ENCODE measurements around the gene LCOR.

The LCOR gene

DNA sequence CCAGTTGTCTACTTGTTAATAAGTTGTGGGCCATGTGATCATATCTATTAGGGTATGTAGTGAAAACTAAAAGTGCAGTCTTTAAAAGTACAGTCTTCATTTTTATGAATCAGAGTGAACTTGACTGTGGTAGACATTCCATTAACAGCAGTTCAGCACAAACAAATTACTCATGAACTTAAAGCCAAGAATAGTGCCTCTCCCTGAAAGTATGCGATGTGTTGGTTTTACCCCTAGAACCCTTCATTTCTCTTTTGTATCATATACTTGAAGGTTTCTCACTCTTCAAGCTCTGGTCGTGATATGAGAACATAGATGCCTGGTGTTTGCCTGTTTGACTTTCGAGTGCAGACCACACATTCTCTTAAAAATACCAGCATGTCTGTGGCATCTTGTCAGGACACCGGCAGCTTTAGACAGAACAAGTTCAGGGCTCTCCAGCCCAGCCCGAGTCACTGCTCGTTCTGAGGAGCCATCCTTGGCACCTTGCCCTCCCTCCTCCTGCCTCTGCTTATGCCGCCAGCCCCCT is 159.3 kb downstream of the LCOR start:
- no peak for DNase-seq

GRCh38 chr10:96992721-96993120 is 160.6 kb downstream of the LCOR start:
- no peak for DNase-seq

DNA sequence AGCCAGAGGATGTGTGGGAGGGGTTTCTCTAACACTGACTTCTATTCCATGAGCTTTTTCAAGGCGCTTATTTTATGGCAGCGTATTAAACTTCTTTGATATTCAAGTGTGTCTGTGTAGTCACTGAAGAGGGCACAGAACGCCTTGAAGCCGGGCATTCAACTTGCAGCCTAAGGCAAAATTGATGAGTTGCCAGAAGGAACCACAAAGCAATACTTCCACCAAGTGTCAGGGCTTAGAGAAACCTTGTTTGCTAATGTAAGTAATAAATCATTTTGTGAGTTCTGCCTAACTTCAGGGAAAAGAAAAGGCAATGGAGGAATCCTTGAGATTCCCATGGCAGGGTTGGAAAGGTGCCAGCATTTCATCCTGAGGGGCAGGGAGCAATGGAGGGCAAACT is 163.8 kb downstream of the LCOR start:
- DNase-seq, result no peak

- DNase-seq, result no peak
These were observed 164.3 kb downstream of the LCOR start for GRCh38 chr10:96996275-96996965.

DNA sequence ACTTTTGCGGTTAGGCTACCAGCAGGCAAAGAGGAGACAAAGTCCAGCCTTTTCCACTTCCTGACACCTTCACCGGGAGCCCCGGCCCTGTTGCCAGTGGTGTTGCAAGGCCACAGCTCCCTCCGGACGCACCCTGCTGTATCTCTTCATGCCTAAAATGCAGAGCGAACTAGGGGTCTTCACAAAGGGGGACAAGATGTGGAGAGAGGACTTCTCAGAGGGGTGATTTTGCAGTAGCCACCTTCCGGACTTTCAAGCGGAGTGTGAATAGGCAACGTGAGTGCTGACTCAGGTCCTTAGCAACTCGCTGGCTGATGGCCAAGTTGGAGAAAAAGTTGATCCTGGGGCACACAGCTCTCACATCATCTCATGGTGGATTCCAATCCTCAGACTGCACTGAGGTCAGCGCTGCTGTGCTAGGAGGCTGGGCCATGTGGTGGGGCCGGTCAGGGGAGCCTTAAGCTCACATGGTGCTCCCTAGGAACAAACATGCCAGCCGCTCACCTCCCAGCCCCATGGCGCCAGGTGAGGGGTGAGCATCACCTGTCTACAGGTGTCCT is 166.3 kb downstream of the LCOR start:
- no peak for DNase-seq

DNA sequence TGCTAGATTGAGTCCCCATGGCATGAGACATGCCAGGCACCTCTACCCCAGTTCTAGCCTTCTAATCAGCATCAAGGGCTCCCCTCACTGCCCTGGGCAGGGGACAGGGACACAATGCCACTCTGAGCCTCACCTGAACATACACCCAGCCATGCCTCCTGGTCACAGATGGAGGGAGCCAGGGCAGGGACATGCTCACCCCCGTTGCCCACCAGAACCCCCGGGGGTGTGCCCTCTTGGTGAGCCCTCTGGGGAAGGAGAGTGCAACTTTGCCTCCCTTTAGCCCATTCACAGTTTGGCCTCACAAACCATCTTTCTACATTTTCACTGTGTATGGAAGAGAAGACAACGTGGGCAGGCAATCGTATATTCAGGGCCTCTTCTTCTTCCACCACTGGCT is 167.2 kb downstream of the LCOR start:
- DNase-seq, result no peak

GRCh38 chr10:96999987-97000386 is 167.9 kb downstream of the LCOR start:
- no peak for DNase-seq

GRCh38 chr10:97000487-97001182 is 168.5 kb downstream of the LCOR start:
- no peak for DNase-seq

DNA sequence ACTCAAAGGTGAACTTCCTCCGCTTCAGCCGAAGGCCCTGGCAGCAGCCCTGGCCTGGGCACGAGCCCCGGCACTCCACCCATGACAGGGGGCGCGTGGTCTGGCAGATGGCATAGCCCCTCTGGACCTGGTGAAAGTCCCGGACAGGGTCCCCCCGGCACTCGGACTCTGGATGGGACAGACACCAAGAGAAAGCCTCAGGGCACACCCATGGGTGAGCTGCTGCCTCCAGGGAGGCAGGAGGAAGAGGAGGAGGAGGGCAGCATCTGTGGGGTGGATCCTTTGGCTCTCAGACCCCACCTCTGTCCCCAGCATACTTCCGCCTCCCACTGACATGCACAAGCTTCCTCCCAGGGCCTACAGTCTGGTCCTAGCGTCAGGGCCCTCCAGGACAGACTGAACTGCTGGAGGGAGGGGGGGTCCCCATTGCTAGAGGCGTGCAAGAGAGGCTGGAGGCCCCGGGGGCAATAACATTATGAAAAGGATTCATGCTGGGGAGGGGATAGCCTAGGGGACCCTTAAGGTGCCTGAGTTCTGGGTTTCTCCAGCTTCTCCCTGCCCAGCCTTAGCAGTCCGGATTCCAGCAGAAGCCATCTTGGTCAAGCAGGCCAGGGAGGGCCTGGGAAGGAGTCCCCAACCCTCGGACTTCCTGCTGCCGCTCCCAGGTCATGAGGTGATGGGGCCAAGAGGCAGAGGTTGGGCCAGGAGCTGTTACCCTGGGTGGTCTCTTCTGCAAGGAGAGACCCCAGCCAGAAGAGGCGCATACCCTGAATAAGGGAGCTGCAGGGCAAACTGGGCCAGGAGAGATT is 169.3 kb downstream of the LCOR start:
- no peak for DNase-seq

- no peak for DNase-seq
These were observed 170.6 kb downstream of the LCOR start for GRCh38 chr10:97002670-97003069.

- no peak for DNase-seq
These were observed 171.2 kb downstream of the LCOR start for GRCh38 chr10:97003151-97003803.

- no peak for DNase-seq
These were observed 171.7 kb downstream of the LCOR start for GRCh38 chr10:97003804-97004201.

DNA sequence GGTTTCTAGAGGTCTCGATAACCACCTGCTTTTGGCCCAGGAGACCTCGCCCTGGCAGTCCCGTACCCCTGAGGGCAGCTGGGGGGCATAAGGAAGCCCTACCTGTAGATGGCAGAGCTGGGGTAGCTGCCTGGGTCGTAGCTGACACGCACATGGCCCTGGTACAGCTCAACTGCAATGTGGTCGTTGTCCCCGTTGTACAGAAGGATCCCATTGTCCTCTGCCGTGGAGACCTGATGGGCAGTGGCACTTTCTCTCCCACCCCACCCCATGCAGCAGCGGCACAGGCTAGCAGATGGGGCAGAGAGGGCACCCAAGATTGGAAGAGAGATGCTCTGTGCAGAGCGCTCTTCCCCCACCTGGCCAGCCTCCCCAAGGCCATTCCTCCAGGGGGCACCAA is 172.5 kb downstream of the LCOR start:
- no peak for DNase-seq

- DNase-seq, result no peak
These were observed 173.3 kb downstream of the LCOR start for GRCh38 chr10:97005349-97005748.

DNA sequence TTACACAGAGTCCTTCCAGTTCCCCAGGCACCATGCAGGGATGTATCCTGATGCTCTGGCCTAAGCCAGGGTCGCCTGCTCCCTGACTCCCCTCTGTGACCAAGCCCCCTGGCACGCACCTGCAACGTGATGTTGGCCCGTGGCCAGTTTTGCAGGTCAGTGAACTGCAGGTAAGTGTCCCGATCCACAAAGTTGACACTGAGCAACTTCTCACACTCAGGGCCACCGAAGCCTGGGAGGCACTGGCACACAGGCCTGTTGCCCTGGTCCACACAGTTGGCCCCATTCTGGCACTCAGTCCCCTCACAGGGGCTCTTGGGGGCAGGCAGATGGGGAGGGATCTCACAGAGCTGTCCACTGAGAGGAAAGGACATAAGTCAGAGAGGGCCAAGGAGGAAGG is 174.3 kb downstream of the LCOR start:
- no peak for DNase-seq

DNA sequence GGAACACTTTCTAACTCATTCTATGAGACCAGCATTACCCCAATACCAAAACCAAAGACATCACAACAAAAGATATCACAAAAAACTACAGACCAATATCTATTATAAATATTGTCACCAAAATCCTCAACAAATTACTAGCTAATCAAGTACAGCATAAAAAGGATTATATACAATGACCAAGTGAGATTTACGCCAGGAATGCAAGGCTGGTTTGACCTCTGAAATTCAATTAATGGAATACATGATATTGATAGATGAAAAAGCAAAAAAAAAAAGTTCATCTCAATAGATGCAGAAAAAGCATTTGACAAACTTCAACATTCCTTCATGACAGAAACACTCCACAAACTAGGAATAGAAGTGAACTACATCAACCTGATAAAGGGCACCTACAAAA is 175.3 kb downstream of the LCOR start:
- DNase-seq, result no peak

DNA sequence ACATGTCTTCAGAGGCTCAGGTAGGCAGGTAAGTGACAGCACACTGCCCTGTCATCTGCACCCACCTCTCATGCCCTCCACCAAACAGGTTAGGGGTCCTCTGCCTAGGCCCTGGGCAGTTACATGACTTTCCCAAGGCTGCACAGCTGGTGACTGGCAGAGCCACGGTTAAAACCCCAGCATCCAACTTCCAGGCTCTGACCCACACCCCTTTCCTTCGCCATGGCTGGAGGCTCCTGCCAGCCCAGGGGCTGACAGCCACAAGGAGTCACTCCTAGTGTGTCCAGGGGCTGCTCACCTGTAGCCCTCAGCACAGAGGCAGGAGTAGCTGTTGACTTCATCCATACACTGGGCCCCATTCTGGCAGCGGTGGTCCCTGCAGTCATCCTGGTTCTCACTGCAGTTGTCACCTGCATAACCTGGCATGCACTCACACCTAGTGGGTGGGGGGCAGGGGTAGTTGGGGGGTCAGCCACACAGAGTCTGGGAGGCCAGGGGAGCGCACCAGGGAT is 178.7 kb downstream of the LCOR start:
- no peak for DNase-seq

DNA sequence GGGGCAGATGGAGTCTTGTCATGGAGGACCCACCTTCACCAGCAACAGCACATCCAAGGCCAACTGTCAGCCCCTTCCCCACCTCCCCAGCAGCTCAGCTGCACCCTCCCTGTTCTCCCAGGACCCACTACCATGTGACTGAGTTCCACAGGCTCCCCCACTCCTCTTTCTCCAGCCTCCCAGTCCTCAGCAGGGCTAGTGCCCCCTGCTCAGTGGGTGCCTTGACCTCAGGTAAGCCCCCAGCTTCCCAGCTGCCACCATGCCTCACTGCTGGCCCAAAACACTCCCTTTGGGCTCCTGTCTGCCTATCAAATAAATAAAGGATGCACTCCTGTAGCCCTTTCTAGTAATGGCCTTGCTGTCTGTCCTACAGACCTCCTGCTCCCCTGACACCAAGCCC is 179.3 kb downstream of the LCOR start:
- no peak for DNase-seq

- DNase-seq, result no peak
These were observed 180.4 kb downstream of the LCOR start for GRCh38 chr10:97012470-97012869.

DNA sequence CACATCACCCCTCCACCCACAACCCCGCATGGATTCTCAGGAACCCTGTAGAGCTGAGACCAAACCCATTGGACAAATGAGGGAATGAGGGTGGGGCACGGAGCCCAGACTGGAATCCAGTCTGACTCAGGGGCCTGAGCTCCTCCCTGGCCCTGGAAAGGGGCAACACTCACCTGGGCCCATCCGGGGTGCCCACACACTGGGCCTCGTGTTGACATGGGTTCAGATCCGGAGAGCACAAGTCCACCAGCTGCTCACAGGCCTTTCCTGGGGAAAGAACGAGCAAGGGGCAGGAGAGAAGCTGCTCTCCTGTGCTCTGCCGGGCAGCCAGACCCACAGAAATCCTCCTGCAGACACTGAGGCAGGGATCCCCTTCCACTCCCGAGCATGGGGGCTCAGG is 181.5 kb downstream of the LCOR start:
- no peak for DNase-seq

GRCh38 chr10:97013983-97014382 is 181.9 kb downstream of the LCOR start:
- DNase-seq, result no peak

GRCh38 chr10:97015240-97015639 is 183.1 kb downstream of the LCOR start:
- no peak for DNase-seq
